ENCODE data around the gene LALBA.
"Not testable (repeated sequence)": the region's sequence is repeated elsewhere in the genome, so short reads cannot be mapped to it uniquely, and the experiment has no call there.

LALBA gene

DNA sequence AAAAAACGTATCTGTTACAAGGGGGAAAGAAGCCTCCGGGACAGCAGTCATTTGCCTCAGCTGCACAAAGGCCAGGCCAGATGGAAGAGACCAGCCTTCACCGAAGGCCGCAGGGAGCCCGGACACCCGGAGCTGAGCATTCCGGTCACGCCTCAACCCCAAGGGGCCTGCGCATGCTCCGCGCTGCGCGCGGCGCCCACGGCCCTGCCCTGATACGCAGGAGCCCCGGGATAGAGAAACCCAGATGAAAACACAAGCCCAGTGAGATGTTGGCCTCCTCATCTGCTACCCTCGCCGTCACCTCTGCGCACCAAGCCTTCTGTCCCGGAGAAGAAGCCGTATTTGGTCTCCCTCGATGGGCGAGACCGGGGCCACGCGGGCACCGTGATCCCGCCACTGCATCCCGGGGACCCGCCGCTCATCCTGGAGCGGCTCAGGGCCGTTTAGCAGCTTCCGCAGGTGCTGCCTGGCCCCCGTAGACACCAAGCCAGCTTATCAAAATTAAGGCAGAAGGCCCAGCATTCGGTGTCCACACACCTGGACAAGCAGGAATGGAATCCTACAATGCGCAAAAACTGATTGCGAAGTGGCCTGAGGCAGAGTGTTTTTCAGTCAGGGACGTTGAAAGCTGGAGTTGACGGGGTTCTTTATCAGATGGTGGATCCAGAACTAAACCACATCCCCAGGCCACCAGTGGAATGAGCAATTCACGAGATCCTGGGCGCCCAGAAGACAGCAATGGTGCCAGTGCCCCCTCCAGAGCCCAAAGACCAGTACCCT, 41.8 kb downstream of the LALBA start:
- no peak for DNase-seq

DNA sequence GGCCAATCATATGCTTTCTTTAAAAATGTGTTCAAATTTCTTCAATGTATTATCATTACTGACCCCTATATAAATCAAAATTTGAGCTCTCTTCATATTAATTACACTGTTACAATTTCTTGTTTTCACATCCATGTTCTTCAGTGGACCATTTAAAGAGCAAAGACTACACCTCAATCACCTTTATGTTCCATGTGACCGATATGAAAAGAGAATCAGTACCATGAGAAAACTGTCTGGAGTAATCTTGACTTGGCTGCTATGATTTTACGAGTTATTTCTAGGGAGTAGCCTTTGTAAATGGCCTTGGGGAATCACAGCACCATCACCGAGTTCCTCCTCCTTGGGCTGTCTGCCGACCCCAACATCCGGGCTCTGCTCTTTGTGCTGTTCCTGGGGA, 44.5 kb downstream of the LALBA start, which contains the start of gene OR8S1:
Gene OR8S1 (plus strand): TSS at position 301 of the 400 bp plus-strand sequence. CDS start 0 bp downstream, at position 301.
- DNase-seq, result no peak

DNA sequence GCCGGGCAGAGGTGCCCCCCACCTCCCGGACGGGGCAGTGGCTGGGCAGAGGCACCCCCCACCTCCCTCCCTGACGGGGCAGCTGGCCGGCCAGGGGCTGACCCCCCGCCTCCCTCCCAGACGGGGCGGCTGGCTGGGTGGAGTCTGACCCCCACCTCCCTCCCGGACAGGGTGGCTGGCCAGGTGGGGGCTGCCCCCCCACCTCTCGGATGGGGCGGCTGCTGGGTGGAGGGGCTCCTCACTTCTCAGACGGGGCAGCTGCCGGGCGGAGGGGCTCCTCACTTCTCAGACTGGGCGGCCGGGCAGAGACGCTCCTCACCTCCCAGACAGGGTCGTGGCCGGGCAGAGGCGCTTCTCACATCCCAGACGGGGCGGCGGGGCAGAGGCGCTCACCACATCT, 49.5 kb downstream of the LALBA start:
- not testable (repeated sequence) for DNase-seq
